ENCODE data around the gene DGKB. TPM values are rescaled to one million over a fixed set of nuclear protein-coding genes. Genes with fewer than 3 reads are reported as not detected.

The DGKB gene
- polyA plus RNA-seq, 2 of the 4 experiments (the other 2 are of a cell fraction), result 0.01 TPM; not detected in 1

DNA sequence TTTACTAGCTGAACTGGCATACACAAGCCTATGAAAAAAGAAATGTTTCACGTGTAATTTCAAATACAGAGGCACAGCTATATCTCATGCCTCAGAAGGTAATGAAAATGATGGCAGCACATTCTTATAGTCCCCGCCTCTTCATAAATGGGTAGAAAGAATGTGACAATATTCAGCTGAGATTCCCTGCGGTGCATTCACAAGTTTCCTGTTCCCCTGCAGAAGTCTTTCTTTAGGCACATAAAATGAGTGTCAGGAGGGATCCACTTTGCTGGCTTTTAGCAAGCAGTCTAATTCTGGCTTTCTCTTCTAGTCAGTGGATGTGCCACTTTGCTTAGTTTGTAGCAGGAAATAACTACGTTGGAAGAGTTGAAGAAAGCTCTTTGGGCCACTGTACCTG is 56.1 kb downstream of the DGKB start:
- Histone ChIP-seq H3K4me2 (no peak overlapping the region), H3K4me1 (no peaks in the 10 kb centered on the region), H3K9me3 (no peaks in the 10 kb centered on the region), H3K27ac (no peak overlapping the region), H3K4me3 (no peak overlapping the region)
- DNase-seq (ENCODE audit: low read depth in 1 of 2, low spot score in 1 of 2) (no peak), ATAC-seq (no peak), FAIRE-seq (no peak)
- ChIA-PET POLR2A (no interaction called here), CTCF (no interaction called here)
- 32% methylated on average over 4 of the region's 4 CpGs for WGBS (ENCODE audit: missing lambda C conversion rate)
- no peak for TF ChIP-seq KDM1A (IDR thresholded peaks at IDR 0.05; ENCODE audit: low read depth)
- no peak for TF ChIP-seq ESRRA (IDR thresholded peaks at IDR 0.05; ENCODE audit: borderline replicate concordance, low read length)
- no peak for TF ChIP-seq SREBF2 (IDR thresholded peaks at IDR 0.05)
- TF ChIP-seq NFE2L2 (conservative IDR thresholded peaks at IDR 0.05; ENCODE audit: low read length), result no peak
- TF ChIP-seq NR3C1 (IDR thresholded peaks at IDR 0.05), result no peak
- TF ChIP-seq, protein P1, sequence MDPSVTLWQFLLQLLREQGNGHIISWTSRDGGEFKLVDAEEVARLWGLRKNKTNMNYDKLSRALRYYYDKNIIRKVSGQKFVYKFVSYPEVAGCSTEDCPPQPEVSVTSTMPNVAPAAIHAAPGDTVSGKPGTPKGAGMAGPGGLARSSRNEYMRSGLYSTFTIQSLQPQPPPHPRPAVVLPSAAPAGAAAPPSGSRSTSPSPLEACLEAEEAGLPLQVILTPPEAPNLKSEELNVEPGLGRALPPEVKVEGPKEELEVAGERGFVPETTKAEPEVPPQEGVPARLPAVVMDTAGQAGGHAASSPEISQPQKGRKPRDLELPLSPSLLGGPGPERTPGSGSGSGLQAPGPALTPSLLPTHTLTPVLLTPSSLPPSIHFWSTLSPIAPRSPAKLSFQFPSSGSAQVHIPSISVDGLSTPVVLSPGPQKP (IDR thresholded peaks at IDR 0.05; ENCODE audit: low read depth, low read length), result no peak
- TF ChIP-seq, protein P2, sequence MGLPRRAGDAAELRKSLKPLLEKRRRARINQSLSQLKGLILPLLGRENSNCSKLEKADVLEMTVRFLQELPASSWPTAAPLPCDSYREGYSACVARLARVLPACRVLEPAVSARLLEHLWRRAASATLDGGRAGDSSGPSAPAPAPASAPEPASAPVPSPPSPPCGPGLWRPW (IDR thresholded peaks at IDR 0.05), result no peak
- no peak for TF ChIP-seq SMC3 (IDR thresholded peaks at IDR 0.05)
- no peak for TF ChIP-seq JUN (IDR thresholded peaks at IDR 0.05)
- no peak for TF ChIP-seq CBX8 (IDR thresholded peaks at IDR 0.05)
- no peak for TF ChIP-seq PHF8 (IDR thresholded peaks at IDR 0.05; ENCODE audit: borderline replicate concordance, low read depth)
- no peak for TF ChIP-seq MYC (IDR thresholded peaks at IDR 0.05; ENCODE audit: borderline replicate concordance, low read length)
- TF ChIP-seq, protein P3, sequence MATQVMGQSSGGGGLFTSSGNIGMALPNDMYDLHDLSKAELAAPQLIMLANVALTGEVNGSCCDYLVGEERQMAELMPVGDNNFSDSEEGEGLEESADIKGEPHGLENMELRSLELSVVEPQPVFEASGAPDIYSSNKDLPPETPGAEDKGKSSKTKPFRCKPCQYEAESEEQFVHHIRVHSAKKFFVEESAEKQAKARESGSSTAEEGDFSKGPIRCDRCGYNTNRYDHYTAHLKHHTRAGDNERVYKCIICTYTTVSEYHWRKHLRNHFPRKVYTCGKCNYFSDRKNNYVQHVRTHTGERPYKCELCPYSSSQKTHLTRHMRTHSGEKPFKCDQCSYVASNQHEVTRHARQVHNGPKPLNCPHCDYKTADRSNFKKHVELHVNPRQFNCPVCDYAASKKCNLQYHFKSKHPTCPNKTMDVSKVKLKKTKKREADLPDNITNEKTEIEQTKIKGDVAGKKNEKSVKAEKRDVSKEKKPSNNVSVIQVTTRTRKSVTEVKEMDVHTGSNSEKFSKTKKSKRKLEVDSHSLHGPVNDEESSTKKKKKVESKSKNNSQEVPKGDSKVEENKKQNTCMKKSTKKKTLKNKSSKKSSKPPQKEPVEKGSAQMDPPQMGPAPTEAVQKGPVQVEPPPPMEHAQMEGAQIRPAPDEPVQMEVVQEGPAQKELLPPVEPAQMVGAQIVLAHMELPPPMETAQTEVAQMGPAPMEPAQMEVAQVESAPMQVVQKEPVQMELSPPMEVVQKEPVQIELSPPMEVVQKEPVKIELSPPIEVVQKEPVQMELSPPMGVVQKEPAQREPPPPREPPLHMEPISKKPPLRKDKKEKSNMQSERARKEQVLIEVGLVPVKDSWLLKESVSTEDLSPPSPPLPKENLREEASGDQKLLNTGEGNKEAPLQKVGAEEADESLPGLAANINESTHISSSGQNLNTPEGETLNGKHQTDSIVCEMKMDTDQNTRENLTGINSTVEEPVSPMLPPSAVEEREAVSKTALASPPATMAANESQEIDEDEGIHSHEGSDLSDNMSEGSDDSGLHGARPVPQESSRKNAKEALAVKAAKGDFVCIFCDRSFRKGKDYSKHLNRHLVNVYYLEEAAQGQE (IDR thresholded peaks at IDR 0.05), result no peak
- TF ChIP-seq CEBPB (IDR thresholded peaks at IDR 0.05), result no peak
- TF ChIP-seq ZSCAN20 (CRISPR knock-in tag; IDR thresholded peaks at IDR 0.05), result no peak

DNA sequence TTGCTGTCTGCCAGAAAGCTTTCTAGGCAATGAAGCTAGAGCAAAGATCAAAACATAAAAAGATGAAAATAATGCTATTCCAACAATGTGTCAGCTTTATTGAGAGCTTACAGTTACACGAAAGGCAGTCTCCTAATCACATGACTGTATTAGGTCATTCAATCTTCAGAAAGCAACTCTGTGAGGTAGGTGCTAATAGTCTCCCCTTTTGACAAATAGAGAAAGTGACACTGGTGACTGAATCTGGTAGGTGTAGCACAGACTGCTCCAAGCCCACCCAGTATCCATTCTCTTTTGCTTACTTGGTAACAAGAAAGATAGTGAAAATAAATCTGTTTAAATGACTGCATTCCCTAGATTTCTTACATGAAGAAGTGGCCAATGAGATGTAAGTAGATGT is 58.8 kb downstream of the DGKB start:
- H3K4me3 ChIP-seq, result no peak overlapping the region
- WGBS (ENCODE audit: missing lambda C conversion rate), result 48% methylated on average over 1 of the region's 1 CpG
- ATAC-seq (no peak), DNase-seq (ENCODE audit: low read depth in 1 of 2, low spot score in 1 of 2) (no peak), FAIRE-seq (no peak)
- H3K4me1 ChIP-seq, result no peaks in the 10 kb centered on the region
- ChIA-PET CTCF (no interaction called here), POLR2A (no interaction called here)
- H3K9me3 ChIP-seq, result no peaks in the 10 kb centered on the region
- no peak overlapping the region for H3K4me2 ChIP-seq
- no peak overlapping the region for H3K27ac ChIP-seq
- no peak for TF ChIP-seq CBX8 (IDR thresholded peaks at IDR 0.05)
- no peak for TF ChIP-seq SREBF2 (IDR thresholded peaks at IDR 0.05)
- TF ChIP-seq MAZ (IDR thresholded peaks at IDR 0.05; ENCODE audit: borderline replicate concordance, low read depth, low read length), result no peak
- TF ChIP-seq, protein P4, sequence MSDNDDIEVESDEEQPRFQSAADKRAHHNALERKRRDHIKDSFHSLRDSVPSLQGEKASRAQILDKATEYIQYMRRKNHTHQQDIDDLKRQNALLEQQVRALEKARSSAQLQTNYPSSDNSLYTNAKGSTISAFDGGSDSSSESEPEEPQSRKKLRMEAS (IDR thresholded peaks at IDR 0.05), result no peak
- no peak for TF ChIP-seq CBX2 (IDR thresholded peaks at IDR 0.05; ENCODE audit: borderline replicate concordance, low read depth)
- TF ChIP-seq HDAC2 (IDR thresholded peaks at IDR 0.05), result no peak
- TF ChIP-seq, protein P5, sequence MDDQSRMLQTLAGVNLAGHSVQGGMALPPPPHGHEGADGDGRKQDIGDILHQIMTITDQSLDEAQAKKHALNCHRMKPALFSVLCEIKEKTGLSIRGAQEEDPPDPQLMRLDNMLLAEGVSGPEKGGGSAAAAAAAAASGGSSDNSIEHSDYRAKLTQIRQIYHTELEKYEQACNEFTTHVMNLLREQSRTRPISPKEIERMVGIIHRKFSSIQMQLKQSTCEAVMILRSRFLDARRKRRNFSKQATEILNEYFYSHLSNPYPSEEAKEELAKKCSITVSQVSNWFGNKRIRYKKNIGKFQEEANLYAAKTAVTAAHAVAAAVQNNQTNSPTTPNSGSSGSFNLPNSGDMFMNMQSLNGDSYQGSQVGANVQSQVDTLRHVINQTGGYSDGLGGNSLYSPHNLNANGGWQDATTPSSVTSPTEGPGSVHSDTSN (IDR thresholded peaks at IDR 0.05), result no peak
- no peak for TF ChIP-seq ZFP36 (IDR thresholded peaks at IDR 0.05; ENCODE audit: borderline replicate concordance, partially characterized antibody)
- TF ChIP-seq CHD4 (IDR thresholded peaks at IDR 0.05; ENCODE audit: borderline replicate concordance), result no peak
- TF ChIP-seq NFE2L2 (conservative IDR thresholded peaks at IDR 0.05; ENCODE audit: low read length), result no peak
- no peak for TF ChIP-seq RAD21 (conservative IDR thresholded peaks at IDR 0.05 in 1 of 2, IDR thresholded peaks at IDR 0.05 in 1 of 2)
- no peak for TF ChIP-seq RFX5 (IDR thresholded peaks at IDR 0.05)
- no peak for TF ChIP-seq FOXS1 (CRISPR knock-in tag; IDR thresholded peaks at IDR 0.05)
- TF ChIP-seq EP300 (IDR thresholded peaks at IDR 0.05), result no peak
- TF ChIP-seq, protein P6, sequence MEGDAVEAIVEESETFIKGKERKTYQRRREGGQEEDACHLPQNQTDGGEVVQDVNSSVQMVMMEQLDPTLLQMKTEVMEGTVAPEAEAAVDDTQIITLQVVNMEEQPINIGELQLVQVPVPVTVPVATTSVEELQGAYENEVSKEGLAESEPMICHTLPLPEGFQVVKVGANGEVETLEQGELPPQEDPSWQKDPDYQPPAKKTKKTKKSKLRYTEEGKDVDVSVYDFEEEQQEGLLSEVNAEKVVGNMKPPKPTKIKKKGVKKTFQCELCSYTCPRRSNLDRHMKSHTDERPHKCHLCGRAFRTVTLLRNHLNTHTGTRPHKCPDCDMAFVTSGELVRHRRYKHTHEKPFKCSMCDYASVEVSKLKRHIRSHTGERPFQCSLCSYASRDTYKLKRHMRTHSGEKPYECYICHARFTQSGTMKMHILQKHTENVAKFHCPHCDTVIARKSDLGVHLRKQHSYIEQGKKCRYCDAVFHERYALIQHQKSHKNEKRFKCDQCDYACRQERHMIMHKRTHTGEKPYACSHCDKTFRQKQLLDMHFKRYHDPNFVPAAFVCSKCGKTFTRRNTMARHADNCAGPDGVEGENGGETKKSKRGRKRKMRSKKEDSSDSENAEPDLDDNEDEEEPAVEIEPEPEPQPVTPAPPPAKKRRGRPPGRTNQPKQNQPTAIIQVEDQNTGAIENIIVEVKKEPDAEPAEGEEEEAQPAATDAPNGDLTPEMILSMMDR (IDR thresholded peaks at IDR 0.05), result no peak

All from A549 (cell line).